M059J (cell line): ENCODE data around the gene PRSS21. TPM values are rescaled to one million over a fixed set of nuclear protein-coding genes. Genes with fewer than 3 reads are reported as not detected.
A peak's percentile ranks its signal among the peaks of the same experiment; 100 is the strongest.

Source experiments
- DNase-seq: peaks from one replicate; pipeline ENCODE4 v3.0.0-alpha.2; 2012; ENCODE audit warnings: low read depth
- total RNA-seq: library from RNA; depleted of rRNA; stranded (reverse); fragments of >200 nt; shearing (Covaris generic); gene quantifications from 2 replicates; pipeline ENCODE4 v1.2.3, GENCODE V29; 2014; rRNA removed

PRSS21 gene
- total RNA-seq: not detected in 2 replicates

- no peak for DNase-seq
Observed at GRCh38 chr16:2816751-2817339, at the start of gene PRSS21. Gene PRSS21 (plus strand): TSS chr16:2817237. CDS start chr16:2817269, 32 bp downstream.

- no peak for DNase-seq
Observed at GRCh38 chr16:2767891-2768290, 49.1 kb upstream of the PRSS21 start.

GRCh38 chr16:2768403-2769089 lies 48.5 kb upstream of the PRSS21 start:
- DNase-seq: no peak

- DNase-seq: no peak
Observed at GRCh38 chr16:2769100-2769529, 47.9 kb upstream of the PRSS21 start.

- no peak for DNase-seq
Observed at GRCh38 chr16:2769675-2770056, 47.4 kb upstream of the PRSS21 start.

- no peak for DNase-seq
Observed at GRCh38 chr16:2770057-2770951, 46.7 kb upstream of the PRSS21 start.

- DNase-seq: no peak
Observed at GRCh38 chr16:2771496-2772402, 45.3 kb upstream of the PRSS21 start.

- peak; percentile 71 for DNase-seq
Observed at GRCh38 chr16:2773188-2773968, 43.7 kb upstream of the PRSS21 start.

GRCh38 chr16:2774161-2774891 lies 42.7 kb upstream of the PRSS21 start:
- peak; percentile 28 for DNase-seq

GRCh38 chr16:2775131-2775716 lies 41.8 kb upstream of the PRSS21 start:
- DNase-seq: no peak

GRCh38 chr16:2775765-2776499 lies 41.1 kb upstream of the PRSS21 start:
- DNase-seq: no peak

- peak; percentile 25 for DNase-seq
Observed at GRCh38 chr16:2776500-2777139, 40.4 kb upstream of the PRSS21 start.

GRCh38 chr16:2777231-2777902 lies 39.7 kb upstream of the PRSS21 start, which contains the start of gene ELOB:
Gene ELOB (minus strand): TSS chr16:2777280. CDS start chr16:2777239, 41 bp downstream.
- peak; percentile 82 for DNase-seq

GRCh38 chr16:2777903-2778629 lies 39.0 kb upstream of the PRSS21 start:
- DNase-seq: no peak

- DNase-seq: no peak
Observed at GRCh38 chr16:2778630-2778958, 38.4 kb upstream of the PRSS21 start.

- no peak for DNase-seq
Observed at GRCh38 chr16:2779151-2779920, 37.7 kb upstream of the PRSS21 start.
